Bronchial epithelial cell (primary cell): Measurements from ENCODE around the gene MPRIP. TPM values are rescaled to one million over a fixed set of nuclear protein-coding genes. Genes with fewer than 3 reads are reported as not detected.

Source experiments
- DNase-seq: peaks from one replicate; pipeline ENCODE4 v3.0.0-alpha.2; 2010; ENCODE audit warnings: low read depth
- FAIRE-seq: peaks from 2 replicates; lab custom pipeline; 2011; peaks lifted over from hg19 to GRCh38; lab: Jason Lieb, UNC
- H3K27me3 ChIP-seq: 2 replicates; pipeline ENCODE4 v1.5.1; 2011; ENCODE audit warnings: low read length; ENCODE audit not compliant: control insufficient read depth, insufficient read depth
- H3K36me3 ChIP-seq: 2 replicates; pipeline ENCODE4 v1.5.1; 2011; ENCODE audit warnings: low read length; ENCODE audit not compliant: control insufficient read depth, insufficient read depth
- H3K4me3 ChIP-seq: 2 replicates; pipeline ENCODE4 v1.5.1; 2011; ENCODE audit warnings: mild to moderate bottlenecking, low read depth, low read length, control low read depth
- CTCF ChIP-seq: IDR thresholded peaks from 2 replicates; pipeline ENCODE4 v1.5.1; 2011; ENCODE audit warnings: mild to moderate bottlenecking, moderate library complexity, low read length, control low read depth, inconsistent platforms; ENCODE audit not compliant: insufficient read depth, severe bottlenecking
- total RNA-seq: library from RNA; depleted of rRNA; stranded (reverse); fragments of >200 nt; gene quantifications from 2 replicates; pipeline ENCODE4 v1.2.1, GENCODE V29; 2014

The MPRIP gene
- total RNA-seq, 1 donor from 2014 or later = 183 TPM

- no peak for FAIRE-seq
- TF ChIP-seq CTCF = no peak
- no peak for DNase-seq
Measured at GRCh38 chr17:17118399-17118798, 76.1 kb downstream of the MPRIP start.

GRCh38 chr17:17119106-17119505, 76.8 kb downstream of the MPRIP start:
- TF ChIP-seq CTCF = no peak
- no peaks in the 10 kb centered on the region for H3K27me3 ChIP-seq
- H3K36me3 ChIP-seq = peaks cover under 1% of the 10 kb centered on the region
- no peak overlapping the region for H3K4me3 ChIP-seq
- DNase-seq (no peak), FAIRE-seq (no peak)

More at GRCh38 chr17:17118399-17118798, 76.1 kb downstream of the MPRIP start:
- H3K4me3 ChIP-seq = no peak overlapping the region
- no peaks in the 10 kb centered on the region for H3K27me3 ChIP-seq
- H3K36me3 ChIP-seq = no peaks in the 10 kb centered on the region

- peak; percentile 82 for DNase-seq
- TF ChIP-seq CTCF = no peak
- H3K27me3 ChIP-seq = no peaks in the 10 kb centered on the region
- FAIRE-seq = no peak
- no peak overlapping the region for H3K4me3 ChIP-seq
- peaks cover 1% of the 10 kb centered on the region for H3K36me3 ChIP-seq
Measured at GRCh38 chr17:17119533-17119932, 77.3 kb downstream of the MPRIP start.

GRCh38 chr17:17120294-17120693, 78.0 kb downstream of the MPRIP start:
- Histone ChIP-seq H3K4me3 (no peak overlapping the region), H3K27me3 (no peaks in the 10 kb centered on the region), H3K36me3 (peaks cover 1% of the 10 kb centered on the region)
- no peak for TF ChIP-seq CTCF
- no peak for DNase-seq
- no peak for FAIRE-seq

- DNase-seq (no peak), FAIRE-seq (no peak)
- no peak for TF ChIP-seq CTCF
- Histone ChIP-seq H3K36me3 (peaks cover 1% of the 10 kb centered on the region), H3K27me3 (no peaks in the 10 kb centered on the region), H3K4me3 (no peak overlapping the region)
Measured at GRCh38 chr17:17120701-17121100, 78.4 kb downstream of the MPRIP start.

- H3K27me3 ChIP-seq = no peaks in the 10 kb centered on the region
- no peak for TF ChIP-seq CTCF
- FAIRE-seq (peak; percentile 96), DNase-seq (no peak)
- H3K4me3 ChIP-seq = no peak overlapping the region
- H3K36me3 ChIP-seq = peaks cover 1% of the 10 kb centered on the region
Measured at GRCh38 chr17:17121162-17121561, 78.9 kb downstream of the MPRIP start.
